Fibroblast of lung (primary cell): ENCODE data around the gene TMEM30B.

Source experiments
- EZH2 ChIP-seq: IDR thresholded peaks from 2 replicates; pipeline ENCODE4 v1.5.1; 2012; ENCODE audit warnings: low read length, control low read depth, mild to moderate bottlenecking; ENCODE audit errors: missing control alignments
- TF ChIP-seq, protein P1 (sequence below), 2 donors: IDR thresholded peaks in 1 of 2; conservative IDR thresholded peaks in 1 of 2; 1 replicate in 1 of 2; 2 replicates in 1 of 2; pipeline ENCODE4 v1.5.1; 2011 to 2012; ENCODE audit warnings: low read length in 2 of 2, control low read depth in 1 of 2, inconsistent platforms in 1 of 2, low read depth in 1 of 2, mild to moderate bottlenecking in 1 of 2

DNA sequence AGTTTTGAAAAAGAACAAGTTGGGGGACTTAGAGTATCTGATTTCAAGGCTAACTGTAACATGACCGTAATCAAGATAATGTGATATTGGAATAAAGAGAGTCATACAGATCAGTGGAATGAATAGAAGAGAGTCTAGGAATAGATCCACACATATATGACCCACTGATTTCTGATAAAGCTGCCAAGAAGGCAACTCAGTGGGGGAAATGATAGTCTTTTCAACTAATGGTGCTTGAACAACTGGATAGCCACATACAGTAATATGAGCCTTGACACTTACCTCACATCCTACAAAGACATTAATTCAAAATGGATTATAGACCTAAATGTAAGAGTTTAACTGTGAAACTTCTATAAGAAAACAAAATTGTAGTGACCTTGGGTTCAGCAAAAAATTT, 44.0 kb upstream of the TMEM30B start:
- TF ChIP-seq, protein P1, sequence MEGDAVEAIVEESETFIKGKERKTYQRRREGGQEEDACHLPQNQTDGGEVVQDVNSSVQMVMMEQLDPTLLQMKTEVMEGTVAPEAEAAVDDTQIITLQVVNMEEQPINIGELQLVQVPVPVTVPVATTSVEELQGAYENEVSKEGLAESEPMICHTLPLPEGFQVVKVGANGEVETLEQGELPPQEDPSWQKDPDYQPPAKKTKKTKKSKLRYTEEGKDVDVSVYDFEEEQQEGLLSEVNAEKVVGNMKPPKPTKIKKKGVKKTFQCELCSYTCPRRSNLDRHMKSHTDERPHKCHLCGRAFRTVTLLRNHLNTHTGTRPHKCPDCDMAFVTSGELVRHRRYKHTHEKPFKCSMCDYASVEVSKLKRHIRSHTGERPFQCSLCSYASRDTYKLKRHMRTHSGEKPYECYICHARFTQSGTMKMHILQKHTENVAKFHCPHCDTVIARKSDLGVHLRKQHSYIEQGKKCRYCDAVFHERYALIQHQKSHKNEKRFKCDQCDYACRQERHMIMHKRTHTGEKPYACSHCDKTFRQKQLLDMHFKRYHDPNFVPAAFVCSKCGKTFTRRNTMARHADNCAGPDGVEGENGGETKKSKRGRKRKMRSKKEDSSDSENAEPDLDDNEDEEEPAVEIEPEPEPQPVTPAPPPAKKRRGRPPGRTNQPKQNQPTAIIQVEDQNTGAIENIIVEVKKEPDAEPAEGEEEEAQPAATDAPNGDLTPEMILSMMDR (conservative IDR thresholded peaks at IDR 0.05 in 1 of 2, IDR thresholded peaks at IDR 0.05 in 1 of 2; ENCODE audit: low read depth in 1 of 2, low read length in 2 of 2), result no peak
- no peak for TF ChIP-seq EZH2
